Spleen (tissue), 11 donors: ENCODE results near the gene COL9A3. TPM values are rescaled to one million over a fixed set of nuclear protein-coding genes. Genes with fewer than 3 reads are reported as not detected.

Experiments
- DNase-seq: peaks from one replicate; pipeline ENCODE4 v3.0.0-alpha.2; 2020
- H3K27ac ChIP-seq, 8 donors: fragments of 200-600 bp; sonication (generic) in 7 of 8; 1 replicate in 4 of 8; 2 replicates in 4 of 8; pipeline versions ENCODE4 v1.5.0 to v1.8.0; 2016 to 2021; ENCODE audit warnings: inconsistent platforms in 4 of 8, mild to moderate bottlenecking in 4 of 8, moderate library complexity in 1 of 8
- H3K27me3 ChIP-seq, 7 donors: fragments of 200-600 bp; sonication (generic) in 6 of 7; replicated peaks in 1 of 7; 1 replicate in 4 of 7; 2 replicates in 3 of 7; pipeline versions ENCODE4 v1.5.0 to v1.8.0; 2016 to 2021; ENCODE audit warnings: inconsistent platforms in 3 of 7, mild to moderate bottlenecking in 1 of 7
- H3K36me3 ChIP-seq, 6 donors: fragments of 200-600 bp; sonication (generic) in 5 of 6; 1 replicate in 4 of 6; 2 replicates in 2 of 6; pipeline versions ENCODE4 v1.5.0 to v1.8.0; 2016 to 2021; ENCODE audit warnings: inconsistent platforms in 2 of 6
- H3K4me1 ChIP-seq, 6 donors: fragments of 200-600 bp; sonication (generic) in 5 of 6; 1 replicate in 3 of 6; 2 replicates in 3 of 6; pipeline versions ENCODE4 v1.5.0 to v1.8.0; 2016 to 2021; ENCODE audit warnings: inconsistent platforms in 3 of 6
- H3K4me3 ChIP-seq, 8 donors: fragments of 200-600 bp; sonication (generic) in 7 of 8; 1 replicate in 4 of 8; 2 replicates in 4 of 8; pipeline versions ENCODE4 v1.5.0 to v1.8.0; 2016 to 2021; ENCODE audit warnings: inconsistent platforms in 4 of 8, mild to moderate bottlenecking in 4 of 8, moderate library complexity in 2 of 8
- H3K9me3 ChIP-seq, 8 donors: fragments of 200-600 bp; sonication (generic) in 7 of 8; 1 replicate in 4 of 8; 2 replicates in 4 of 8; pipeline versions ENCODE4 v1.5.0 to v1.8.0; 2016 to 2021; ENCODE audit warnings: inconsistent platforms in 4 of 8
- CTCF ChIP-seq, 11 experiments: fragments of 200-600 bp in 7 of 11; fragments of 450-650 bp in 4 of 11; sonication (generic) in 4 of 11; IDR thresholded peaks in 8 of 11; conservative IDR thresholded peaks in 3 of 11; 1 replicate in 7 of 11; 2 replicates in 4 of 11; pipeline versions ENCODE4 v1.4.0 to v1.8.0; 2016 to 2021; ENCODE audit warnings: antibody characterized with exemption in 11 of 11, inconsistent platforms in 4 of 11, mild to moderate bottlenecking in 1 of 11
- POLR2A ChIP-seq, 3 donors: fragments of 450-650 bp; IDR thresholded peaks; one replicate each; pipeline ENCODE4 v1.5.1; 2017; ENCODE audit warnings: antibody characterized with exemption in 3 of 3, mild to moderate bottlenecking in 1 of 3
- POLR2AphosphoS5 ChIP-seq, 3 donors: sonication (generic); formaldehyde crosslinking; IDR thresholded peaks; one replicate each; pipeline ENCODE4 v1.5.1; 2017; ENCODE audit warnings: antibody characterized with exemption in 3 of 3
- WGBS, 5 donors: extraction: QIAGEN DNeasy Blood & Tissue Kit in 3 of 5; methylation state at CpG; one replicate each; pipeline versions ENCODE4 v1.1.5 to v1.1.7; 2013 to 2018; 5-methylcytosine and 5-hydroxymethylcytosine counted together
- intact Hi-C: fragments of 100-400 bp; cut with DNase I; formaldehyde crosslinking; loops from one replicate; pipeline ENCODE4 v1.15.0; 2023; ENCODE audit warnings: low total_unique reads
- polyA plus RNA-seq, 3 donors: library from polyadenylated mRNA; stranded (reverse); fragments of 200-250 nt; gene quantifications; one replicate each; pipeline ENCODE4 v1.2.1, GENCODE V29; 2013
- total RNA-seq, 7 donors: library from RNA; depleted of rRNA in 3 of 7; stranded (reverse); fragments of >200 nt in 3 of 7; fragmentation: NEBNext Ultra II Directional in 4 of 7; extraction: Animal tissue kit (Norgen Biotek cat#: 25700) in 4 of 7; gene quantifications; one replicate each; pipeline versions ENCODE4 v1.1.0 to v1.2.1, GENCODE V29; 2016 to 2021
- donor health status: healthy with polysubstance abuse.
- donor health status: DM: no; HTN: no; CAD: no; lungs with moderate emphysema.
- donor health status: DM: no; HTN: no; CAD: no.
- donor health status: Bipolar disorder and iron deficiency.
- donor health status: healthy.
- donor health status: DM: no; HTN: no; CAD: no.
- donor health status: DM: yes; HTN: yes; CAD: no.

Gene COL9A3
- total and polyA plus RNA-seq, 10 donors = 1.2 to 16.7 (median 11.1) TPM

GRCh38 chr20:62805711-62806382 lies 11.0 kb upstream of the COL9A3 start:
- Histone ChIP-seq H3K9me3 (no peaks in the 10 kb centered on the region), H3K4me3 (peak overlapping the region; percentile 75 to 99 (median 94)), H3K4me1 (peaks cover 20 to 69% (median 47%) of the 10 kb centered on the region in 6 donors), H3K27me3 (no peaks in the 10 kb centered on the region), H3K36me3 (peaks cover 9 to 54% (median 45%) of the 10 kb centered on the region in 6 donors), H3K27ac (peak overlapping the region; percentile 89 to 98 (median 94))
- peak; percentile 91 for DNase-seq
- intact Hi-C loops = no loop called here
- WGBS, 5 donors = 16 to 39% (median 25%) methylated on average over 20 to 25 of the region's 25 CpGs
- TF ChIP-seq POLR2A (IDR thresholded peaks at IDR 0.05) (peak in 1 of 3 donors; percentile 31), POLR2AphosphoS5 (IDR thresholded peaks at IDR 0.05) (peak; percentile 55 to 70 (median 66)), CTCF (IDR thresholded peaks at IDR 0.05 in 8 of 11, conservative IDR thresholded peaks at IDR 0.05 in 3 of 11) (no peak)

GRCh38 chr20:62806383-62807050 lies 10.3 kb upstream of the COL9A3 start:
- no peaks in the 10 kb centered on the region for H3K9me3 ChIP-seq
- H3K27ac ChIP-seq = peak overlapping the region; percentile 89 to 98 (median 94)
- no peaks in the 10 kb centered on the region for H3K27me3 ChIP-seq
- H3K36me3 ChIP-seq = peaks cover 9 to 54% (median 46%) of the 10 kb centered on the region in 6 donors
- peaks cover 20 to 69% (median 47%) of the 10 kb centered on the region in 6 donors for H3K4me1 ChIP-seq
- TF ChIP-seq CTCF (IDR thresholded peaks at IDR 0.05 in 8 of 11, conservative IDR thresholded peaks at IDR 0.05 in 3 of 11) = no peak
- peak in 1 of 3 donors; percentile 5 for TF ChIP-seq POLR2AphosphoS5 (IDR thresholded peaks at IDR 0.05)
- no peak for TF ChIP-seq POLR2A (IDR thresholded peaks at IDR 0.05)
- DNase-seq = no peak
- peak overlapping the region in 7 of 8 donors; percentile 75 to 99 (median 94) for H3K4me3 ChIP-seq
- intact Hi-C loops = no loop called here
- WGBS, 5 donors = 64 to 83% (median 73%) methylated on average over 11 of the region's 11 CpGs

- Histone ChIP-seq H3K4me1 (peaks cover 20 to 62% (median 44%) of the 10 kb centered on the region in 6 donors), H3K36me3 (peaks cover 9 to 65% (median 56%) of the 10 kb centered on the region in 6 donors), H3K9me3 (no peaks in the 10 kb centered on the region), H3K27ac (peak overlapping the region in 3 of 8 donors; percentile 96 to 98 (median 97)), H3K4me3 (no peak overlapping the region), H3K27me3 (no peaks in the 10 kb centered on the region)
- TF ChIP-seq POLR2AphosphoS5 (IDR thresholded peaks at IDR 0.05) (peak in 1 of 3 donors; percentile 28), CTCF (IDR thresholded peaks at IDR 0.05 in 8 of 11, conservative IDR thresholded peaks at IDR 0.05 in 3 of 11) (no peak)
- intact Hi-C loops = no loop called here
- 83 to 92% (median 89%) methylated on average over 12 to 23 of the region's 23 CpGs for WGBS, 5 donors
- DNase-seq = no peak
These were observed 9.2 kb upstream of the COL9A3 start for GRCh38 chr20:62807444-62808210.
